ENCODE measurements around the gene TM4SF1. TPM values are rescaled to one million over a fixed set of nuclear protein-coding genes. Genes with fewer than 3 reads are reported as not detected.

TM4SF1 gene
- total RNA-seq, 1 donor from 2014 or later = 39.2 TPM

DNA sequence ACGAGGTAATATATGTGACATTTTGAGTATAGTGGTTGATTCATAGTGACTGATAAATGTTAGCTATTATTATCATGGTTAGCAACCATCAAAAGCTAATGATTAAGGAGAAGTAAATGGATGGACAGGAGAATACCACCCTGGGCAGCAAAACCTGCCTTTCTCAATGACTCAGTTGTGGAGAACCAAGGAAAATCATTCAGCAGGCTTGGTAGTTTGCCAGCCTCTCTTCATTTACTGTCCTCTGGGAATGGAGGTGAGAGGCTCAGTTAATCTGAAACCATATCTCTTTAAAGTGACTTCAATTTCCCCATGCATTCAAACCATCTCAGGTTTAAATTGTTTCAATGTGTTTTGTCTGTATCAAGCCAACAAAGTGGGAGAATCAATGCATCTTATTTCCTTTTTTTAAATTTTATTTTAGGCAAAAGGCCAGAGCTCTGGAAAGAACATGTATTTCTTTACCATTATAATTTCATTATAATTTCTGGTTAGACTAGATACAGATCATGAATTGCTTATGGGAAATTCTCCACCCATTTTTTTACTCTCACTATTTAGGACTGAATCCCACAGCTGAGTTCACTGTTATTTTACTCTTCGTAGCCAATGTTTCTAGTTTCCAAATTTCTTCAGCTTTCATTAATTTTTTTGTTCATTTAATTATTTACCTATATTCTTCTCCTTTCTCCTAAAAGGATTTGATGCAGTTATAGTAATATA lies 46.7 kb downstream of the TM4SF1 start:
- Mint-ChIP-seq H3K27ac (no peak overlapping the region), H3K4me1 (peaks cover 15% of the 10 kb centered on the region), H3K9me3 (no peaks in the 10 kb centered on the region), H3K4me3 (no peak overlapping the region), H3K27me3 (ENCODE audit: low read depth) (no peaks in the 10 kb centered on the region), H3K36me3 (no peaks in the 10 kb centered on the region)
- no peak for TF ChIP-seq CTCF (IDR thresholded peaks at IDR 0.05; ENCODE audit: unreplicated experiment)
- DNase-seq (ENCODE audit: low spot score in 2 of 2, unreplicated experiment in 2 of 2) = no peak

GRCh38 chr3:149327156-149327555 lies 50.3 kb downstream of the TM4SF1 start:
- DNase-seq (ENCODE audit: low spot score in 2 of 2, unreplicated experiment in 2 of 2) = no peak
- Mint-ChIP-seq H3K4me3 (no peak overlapping the region), H3K36me3 (no peaks in the 10 kb centered on the region), H3K9me3 (peaks cover 13% of the 10 kb centered on the region), H3K27me3 (ENCODE audit: low read depth) (no peaks in the 10 kb centered on the region), H3K27ac (no peak overlapping the region), H3K4me1 (peaks cover 6% of the 10 kb centered on the region)
- no peak for TF ChIP-seq CTCF (IDR thresholded peaks at IDR 0.05; ENCODE audit: unreplicated experiment)

DNA sequence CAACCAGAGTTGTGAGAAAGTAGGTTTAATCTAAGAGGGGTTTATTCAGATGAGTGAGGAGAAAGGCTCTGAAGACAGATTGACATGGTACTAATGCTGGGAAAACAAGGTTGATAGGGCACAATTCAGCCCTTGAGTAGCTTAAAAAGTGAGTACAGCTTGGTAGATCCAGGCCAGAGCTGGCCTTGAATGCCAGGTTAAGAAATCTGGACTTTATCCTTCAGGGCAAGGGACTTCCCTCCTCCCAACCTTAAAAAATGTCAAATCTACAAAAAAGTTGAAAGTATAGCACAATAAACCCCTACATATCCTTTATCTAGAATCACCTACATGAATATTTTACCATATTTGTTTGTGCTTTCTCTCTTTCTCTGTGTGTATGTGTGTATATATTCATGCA lies 51.9 kb downstream of the TM4SF1 start:
- Mint-ChIP-seq H3K4me1 (peaks cover 4% of the 10 kb centered on the region), H3K36me3 (no peaks in the 10 kb centered on the region), H3K4me3 (no peak overlapping the region), H3K27ac (no peak overlapping the region), H3K27me3 (ENCODE audit: low read depth) (no peaks in the 10 kb centered on the region), H3K9me3 (peaks cover 13% of the 10 kb centered on the region)
- no peak for TF ChIP-seq CTCF (IDR thresholded peaks at IDR 0.05; ENCODE audit: unreplicated experiment)
- no peak for DNase-seq (ENCODE audit: low spot score in 2 of 2, unreplicated experiment in 2 of 2)

- TF ChIP-seq CTCF (IDR thresholded peaks at IDR 0.05; ENCODE audit: unreplicated experiment) = no peak
- DNase-seq (ENCODE audit: low spot score in 2 of 2, unreplicated experiment in 2 of 2) = no peak
- no peak overlapping the region for H3K4me3 Mint-ChIP-seq
- H3K27ac Mint-ChIP-seq = no peak overlapping the region
- H3K9me3 Mint-ChIP-seq = peaks cover 13% of the 10 kb centered on the region
- peaks cover 3% of the 10 kb centered on the region for H3K4me1 Mint-ChIP-seq
- no peaks in the 10 kb centered on the region for H3K36me3 Mint-ChIP-seq
- H3K27me3 Mint-ChIP-seq (ENCODE audit: low read depth) = no peaks in the 10 kb centered on the region
These were observed 53.1 kb downstream of the TM4SF1 start for GRCh38 chr3:149324332-149324731.

- Mint-ChIP-seq H3K4me1 (peaks cover 4% of the 10 kb centered on the region), H3K36me3 (no peaks in the 10 kb centered on the region), H3K27me3 (ENCODE audit: low read depth) (no peaks in the 10 kb centered on the region), H3K9me3 (peaks cover 13% of the 10 kb centered on the region), H3K27ac (no peak overlapping the region), H3K4me3 (no peak overlapping the region)
- no peak for DNase-seq (ENCODE audit: low spot score in 2 of 2, unreplicated experiment in 2 of 2)
- TF ChIP-seq CTCF (IDR thresholded peaks at IDR 0.05; ENCODE audit: unreplicated experiment) = no peak
These were observed 55.8 kb downstream of the TM4SF1 start for GRCh38 chr3:149321640-149322039.

All from mesothelial cell of epicardium (in vitro differentiated cells).